Measurements from ENCODE around the gene LINS1.

LINS1 gene

DNA sequence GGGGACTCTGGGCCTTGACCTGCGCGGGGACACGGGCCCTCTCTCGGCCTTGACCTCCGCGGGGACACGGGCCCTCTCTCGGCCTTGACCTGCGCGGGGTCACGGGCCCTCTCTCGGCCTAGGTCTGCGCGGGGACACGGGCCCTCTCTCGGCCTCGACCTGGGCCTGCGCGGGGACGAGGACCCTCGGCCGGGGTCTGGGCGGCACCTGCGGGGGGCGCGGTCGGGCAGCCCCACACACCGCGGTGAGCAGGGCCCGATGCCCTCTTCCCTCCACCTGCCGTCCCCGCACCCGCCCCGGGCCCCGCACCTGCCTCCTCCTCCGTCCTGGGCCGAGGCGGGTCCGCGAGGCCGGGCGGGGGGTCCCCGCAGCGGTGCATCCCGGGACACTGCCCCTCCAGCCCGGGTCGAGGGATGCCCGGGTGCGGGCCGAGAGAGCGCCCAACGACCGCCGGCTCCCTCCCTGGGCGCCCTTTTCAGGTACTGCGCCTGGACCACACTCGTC, 57.6 kb downstream of the LINS1 start:
- no peak for TF ChIP-seq ZNF384 (IDR thresholded peaks at IDR 0.05)
- no peak for TF ChIP-seq FOXA1 (IDR thresholded peaks at IDR 0.05)
- TF ChIP-seq SP1 (IDR thresholded peaks at IDR 0.05), result no peak
- TF ChIP-seq HDGF (IDR thresholded peaks at IDR 0.05; ENCODE audit: borderline replicate concordance), result no peak
- TF ChIP-seq ELF4 (IDR thresholded peaks at IDR 0.05), result no peak
- TF ChIP-seq CTBP1 (IDR thresholded peaks at IDR 0.05; ENCODE audit: borderline replicate concordance), result no peak
- no peak for TF ChIP-seq ARNT (IDR thresholded peaks at IDR 0.05)
- no peak for TF ChIP-seq SUZ12 (IDR thresholded peaks at IDR 0.05)
- no peak for TF ChIP-seq L3MBTL2 (conservative IDR thresholded peaks at IDR 0.05)
- TF ChIP-seq FOXK2 (IDR thresholded peaks at IDR 0.05), result no peak
- no peak for TF ChIP-seq NFRKB (IDR thresholded peaks at IDR 0.05)
- TF ChIP-seq PKNOX1 (IDR thresholded peaks at IDR 0.05), result no peak
- no peak for TF ChIP-seq BHLHE40 (IDR thresholded peaks at IDR 0.05; ENCODE audit: borderline replicate concordance)
- no peak for TF ChIP-seq LEF1 (IDR thresholded peaks at IDR 0.05; ENCODE audit: borderline replicate concordance)
- TF ChIP-seq FOXM1 (IDR thresholded peaks at IDR 0.05; ENCODE audit: borderline replicate concordance), result no peak
- no peak for TF ChIP-seq TARDBP (IDR thresholded peaks at IDR 0.05)
- ChIA-PET POLR2A (no interaction called here), CTCF (no interaction called here)
- no peak for DNase-seq (ENCODE audit: extremely low spot score)

- ChIA-PET POLR2A (no interaction called here), CTCF (no interaction called here)
- DNase-seq (ENCODE audit: extremely low spot score), result no peak
- TF ChIP-seq ARNT (IDR thresholded peaks at IDR 0.05), result no peak
- TF ChIP-seq FOXA1 (IDR thresholded peaks at IDR 0.05), result no peak
- TF ChIP-seq LEF1 (IDR thresholded peaks at IDR 0.05; ENCODE audit: borderline replicate concordance), result no peak
- no peak for TF ChIP-seq HDGF (IDR thresholded peaks at IDR 0.05; ENCODE audit: borderline replicate concordance)
- no peak for TF ChIP-seq ELF4 (IDR thresholded peaks at IDR 0.05)
- TF ChIP-seq NFRKB (IDR thresholded peaks at IDR 0.05), result no peak
- no peak for TF ChIP-seq BHLHE40 (IDR thresholded peaks at IDR 0.05; ENCODE audit: borderline replicate concordance)
- no peak for TF ChIP-seq SUZ12 (IDR thresholded peaks at IDR 0.05)
Measured at GRCh38 chr15:100542290-100542689, 59.7 kb downstream of the LINS1 start.

- TF ChIP-seq FOXK2 (IDR thresholded peaks at IDR 0.05) (no peak), CTBP1 (IDR thresholded peaks at IDR 0.05; ENCODE audit: borderline replicate concordance) (no peak), FOXA1 (IDR thresholded peaks at IDR 0.05) (no peak), FOXM1 (IDR thresholded peaks at IDR 0.05; ENCODE audit: borderline replicate concordance) (no peak)
- ChIA-PET POLR2A (no interaction called here), CTCF (no interaction called here)
- no peak for DNase-seq (ENCODE audit: extremely low spot score)
Measured at GRCh38 chr15:100537331-100537730, 64.7 kb downstream of the LINS1 start.

DNA sequence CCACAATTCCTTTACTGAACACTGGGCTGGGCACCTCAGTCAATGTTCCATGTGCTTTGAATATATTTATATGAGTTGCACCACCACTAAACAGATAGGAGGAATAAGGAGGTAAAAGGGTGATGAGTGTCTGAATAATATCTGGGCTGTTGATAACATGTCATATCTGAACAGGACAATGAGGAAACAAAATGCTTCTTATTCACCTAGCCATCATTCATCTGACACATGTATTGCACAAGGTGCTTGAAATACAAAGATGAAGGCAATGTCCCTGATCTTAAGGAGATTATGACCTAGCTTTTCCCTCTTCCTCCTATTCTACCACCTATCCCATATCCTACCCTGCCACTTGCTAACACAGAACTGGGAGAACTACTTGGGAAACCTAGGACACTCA, 65.3 kb downstream of the LINS1 start:
- ChIA-PET POLR2A (no interaction called here), CTCF (no interaction called here)
- no peak for TF ChIP-seq LEF1 (IDR thresholded peaks at IDR 0.05; ENCODE audit: borderline replicate concordance)
- TF ChIP-seq BHLHE40 (IDR thresholded peaks at IDR 0.05; ENCODE audit: borderline replicate concordance), result no peak
- TF ChIP-seq FOXM1 (IDR thresholded peaks at IDR 0.05; ENCODE audit: borderline replicate concordance), result no peak
- no peak for TF ChIP-seq TARDBP (IDR thresholded peaks at IDR 0.05)
- TF ChIP-seq L3MBTL2 (conservative IDR thresholded peaks at IDR 0.05), result no peak
- TF ChIP-seq FOXK2 (IDR thresholded peaks at IDR 0.05), result no peak
- no peak for DNase-seq (ENCODE audit: extremely low spot score)

DNA sequence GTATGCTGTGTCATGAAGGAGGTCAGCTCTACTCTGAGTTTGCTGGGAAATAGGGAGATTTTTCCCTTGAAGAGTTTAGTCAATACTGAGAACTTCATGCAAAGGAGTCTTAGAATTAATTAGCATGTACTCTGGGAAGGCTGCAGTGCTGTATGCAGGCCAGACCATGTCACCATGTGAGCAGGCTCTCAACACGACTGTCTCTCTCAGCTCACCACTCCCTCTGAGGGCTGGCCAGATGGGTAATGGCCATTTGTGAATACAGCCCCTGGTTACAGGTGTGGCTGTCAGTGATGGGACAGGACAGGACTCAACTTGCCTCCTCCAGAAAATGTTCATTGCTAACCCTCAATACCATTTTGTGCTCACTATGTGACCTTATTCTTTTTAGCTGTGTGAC, 68.1 kb downstream of the LINS1 start:
- ChIA-PET CTCF (no interaction called here), POLR2A (no interaction called here)
- no peak for TF ChIP-seq FOXM1 (IDR thresholded peaks at IDR 0.05; ENCODE audit: borderline replicate concordance)
- no peak for TF ChIP-seq FOXA1 (IDR thresholded peaks at IDR 0.05)
- TF ChIP-seq FOXK2 (IDR thresholded peaks at IDR 0.05), result no peak
- TF ChIP-seq CTBP1 (IDR thresholded peaks at IDR 0.05; ENCODE audit: borderline replicate concordance), result no peak
- TF ChIP-seq ELF4 (IDR thresholded peaks at IDR 0.05), result no peak
- no peak for TF ChIP-seq ARNT (IDR thresholded peaks at IDR 0.05)
- no peak for TF ChIP-seq SP1 (IDR thresholded peaks at IDR 0.05)
- DNase-seq (ENCODE audit: extremely low spot score), result no peak

- TF ChIP-seq LEF1 (IDR thresholded peaks at IDR 0.05; ENCODE audit: borderline replicate concordance) (no peak), ELF4 (IDR thresholded peaks at IDR 0.05) (no peak), FOXK2 (IDR thresholded peaks at IDR 0.05) (no peak), ZNF384 (IDR thresholded peaks at IDR 0.05) (no peak), PKNOX1 (IDR thresholded peaks at IDR 0.05) (no peak), FOXA1 (IDR thresholded peaks at IDR 0.05) (no peak), CTBP1 (IDR thresholded peaks at IDR 0.05; ENCODE audit: borderline replicate concordance) (no peak), L3MBTL2 (conservative IDR thresholded peaks at IDR 0.05) (no peak)
- no peak for DNase-seq (ENCODE audit: extremely low spot score)
- ChIA-PET CTCF (no interaction called here), POLR2A (no interaction called here)
Measured at GRCh38 chr15:100531823-100532327, 70.1 kb downstream of the LINS1 start.

DNA sequence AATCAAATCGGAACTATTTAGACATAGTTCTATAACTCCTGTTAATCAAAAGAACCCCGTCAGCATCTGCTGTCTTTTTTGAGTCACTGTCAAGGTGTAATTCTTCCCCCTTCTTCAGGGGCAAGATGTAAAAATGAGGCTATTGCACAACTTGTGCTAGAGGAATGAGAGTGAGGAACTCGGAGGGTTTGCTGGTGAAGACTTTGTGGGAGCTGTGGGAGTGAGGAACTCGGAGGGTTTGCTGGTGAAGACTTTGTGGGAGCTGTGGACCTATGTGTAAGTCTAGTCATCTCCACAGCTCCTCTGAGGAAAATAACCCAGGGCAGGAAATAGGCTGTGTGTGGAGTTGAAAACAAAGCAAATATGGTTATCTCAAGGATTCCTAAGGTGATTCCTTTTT, 70.8 kb downstream of the LINS1 start:
- TF ChIP-seq FOXM1 (IDR thresholded peaks at IDR 0.05; ENCODE audit: borderline replicate concordance) (no peak), FOXA1 (IDR thresholded peaks at IDR 0.05) (no peak), TARDBP (IDR thresholded peaks at IDR 0.05) (no peak), BHLHE40 (IDR thresholded peaks at IDR 0.05; ENCODE audit: borderline replicate concordance) (no peak)
- ChIA-PET POLR2A (no interaction called here), CTCF (interaction anchor here (0.6 kb wide), 1 partner anchor 326 kb away, joined by 3 read pairs; no protein-coding TSS in a partner anchor)
- DNase-seq (ENCODE audit: extremely low spot score), result no peak
